Left lung (tissue), 10 donors: Measurements from ENCODE around the gene LPCAT3. TPM values are rescaled to one million over a fixed set of nuclear protein-coding genes. Genes with fewer than 3 reads are reported as not detected.

ENCODE experiments used
- ATAC-seq: fragments of 200-7000 bp; cut with Tn5 transposase; one replicate; pipeline ENCODE4 v1.9.1; 2020; ENCODE audit warnings: moderate library complexity
- DNase-seq, 4 donors: peaks; one replicate each; pipeline ENCODE4 v3.0.0-alpha.2; 2013 to 2020
- H3K27ac ChIP-seq, 2 donors: fragments of 200-600 bp; sonication (generic) in 1 of 2; one replicate each; pipeline versions ENCODE4 v1.5.0 to v1.8.0; 2020 to 2021
- H3K27me3 ChIP-seq, 2 donors: fragments of 200-600 bp; sonication (generic) in 1 of 2; one replicate each; pipeline versions ENCODE4 v1.5.0 to v1.8.0; 2020 to 2021
- H3K36me3 ChIP-seq, 2 donors: fragments of 200-600 bp; sonication (generic) in 1 of 2; one replicate each; pipeline versions ENCODE4 v1.5.0 to v1.8.0; 2020 to 2021
- H3K4me1 ChIP-seq, 2 donors: fragments of 200-600 bp; one replicate each; pipeline ENCODE4 v1.8.0; 2021
- H3K4me3 ChIP-seq, 2 donors: fragments of 200-600 bp; sonication (generic) in 1 of 2; one replicate each; pipeline versions ENCODE4 v1.5.0 to v1.8.0; 2020 to 2021; ENCODE audit warnings: mild to moderate bottlenecking in 1 of 2
- H3K9me3 ChIP-seq, 2 donors: fragments of 200-600 bp; sonication (generic) in 1 of 2; one replicate each; pipeline versions ENCODE4 v1.5.0 to v1.8.0; 2020 to 2021
- CTCF ChIP-seq, 2 donors: fragments of 200-600 bp; sonication (generic) in 1 of 2; IDR thresholded peaks; one replicate each; pipeline versions ENCODE4 v1.5.0 to v1.8.0; 2021; ENCODE audit warnings: antibody characterized with exemption in 2 of 2
- intact Hi-C, 2 donors: fragments of 100-400 bp; cut with DNase I; formaldehyde crosslinking; loops; one replicate each; pipeline versions ENCODE4 v1.11.2 to v1.14.2; 2022
- polyA plus RNA-seq, 6 donors: library from polyadenylated mRNA; unstranded; fragments of 120-200 nt; gene quantifications; one replicate each; pipeline ENCODE4 v1.2.1, GENCODE V29; 2013; ENCODE audit not compliant: insufficient read length in 6 of 6
- total RNA-seq, 2 donors: library from RNA; stranded (reverse); fragmentation: NEBNext Ultra II Directional; extraction: Animal tissue kit (Norgen Biotek cat#: 25700); gene quantifications; one replicate each; pipeline ENCODE4 v1.2.1, GENCODE V29; 2021
- donor health status: DM: no; HTN: yes; CAD: no.
- donor health status: DM: no; HTN: no; CAD: no.

The LPCAT3 gene
- total and polyA plus RNA-seq, 8 donors, result 54.7 to 108 (median 64.7) TPM

- ATAC-seq, result no peak
- H3K4me1 ChIP-seq, result peaks cover 33 to 76% of the 10 kb centered on the region in 2 donors
- H3K9me3 ChIP-seq, result no peaks in the 10 kb centered on the region
- intact Hi-C loops, result no loop called here
- TF ChIP-seq CTCF (IDR thresholded peaks at IDR 0.05), result no peak
- no peak for DNase-seq
- no peak overlapping the region for H3K4me3 ChIP-seq
- peaks cover 3 to 41% of the 10 kb centered on the region in 2 donors for H3K36me3 ChIP-seq
- H3K27me3 ChIP-seq, result no peaks in the 10 kb centered on the region
- no peak overlapping the region for H3K27ac ChIP-seq
These were observed 51.9 kb downstream of the LPCAT3 start for GRCh38 chr12:6966351-6966750.

- Histone ChIP-seq H3K36me3 (peaks cover 3 to 47% of the 10 kb centered on the region in 2 donors), H3K27me3 (no peaks in the 10 kb centered on the region), H3K4me1 (peaks cover 38 to 81% of the 10 kb centered on the region in 2 donors), H3K4me3 (no peak overlapping the region), H3K9me3 (no peaks in the 10 kb centered on the region), H3K27ac (peak overlapping the region in 1 of 2 donors; percentile 93)
- no peak for ATAC-seq
- DNase-seq, result no peak
- TF ChIP-seq CTCF (IDR thresholded peaks at IDR 0.05), result no peak
- intact Hi-C loops, result no loop called here
These were observed 52.6 kb downstream of the LPCAT3 start for GRCh38 chr12:6965714-6966113.

GRCh38 chr12:6965026-6965661 lies 53.1 kb downstream of the LPCAT3 start:
- Histone ChIP-seq H3K27me3 (no peaks in the 10 kb centered on the region), H3K4me1 (peaks cover 42 to 86% of the 10 kb centered on the region in 2 donors), H3K36me3 (peaks cover 3 to 53% of the 10 kb centered on the region in 2 donors), H3K27ac (peak overlapping the region; percentile 83 to 93), H3K4me3 (peak overlapping the region in 1 of 2 donors; percentile 47), H3K9me3 (no peaks in the 10 kb centered on the region)
- intact Hi-C loops, result no loop called here
- peak; percentile 76 to 96 for TF ChIP-seq CTCF (IDR thresholded peaks at IDR 0.05)
- ATAC-seq (peak; percentile 47), DNase-seq (peak; percentile 77 to 95 (median 92))

- Histone ChIP-seq H3K27me3 (no peaks in the 10 kb centered on the region), H3K27ac (peak overlapping the region; percentile 83 to 93), H3K4me3 (peak overlapping the region; percentile 9 to 47), H3K9me3 (no peaks in the 10 kb centered on the region), H3K36me3 (peaks cover 3 to 58% of the 10 kb centered on the region in 2 donors), H3K4me1 (peaks cover 42 to 86% of the 10 kb centered on the region in 2 donors)
- ATAC-seq (no peak), DNase-seq (no peak)
- no peak for TF ChIP-seq CTCF (IDR thresholded peaks at IDR 0.05)
- intact Hi-C loops, result no loop called here
These were observed 53.7 kb downstream of the LPCAT3 start for GRCh38 chr12:6964605-6965025.

- Histone ChIP-seq H3K9me3 (no peaks in the 10 kb centered on the region), H3K4me1 (peaks cover 35 to 86% of the 10 kb centered on the region in 2 donors), H3K27ac (peak overlapping the region; percentile 83 to 93), H3K36me3 (peaks cover 3 to 60% of the 10 kb centered on the region in 2 donors), H3K27me3 (no peaks in the 10 kb centered on the region), H3K4me3 (peak overlapping the region; percentile 33 to 47)
- no peak for TF ChIP-seq CTCF (IDR thresholded peaks at IDR 0.05)
- DNase-seq (no peak), ATAC-seq (no peak)
- intact Hi-C loops, result no loop called here
These were observed 54.4 kb downstream of the LPCAT3 start for GRCh38 chr12:6963791-6964413.
